ENCODE measurements around the gene ABCD1.
A peak's percentile ranks its signal among the peaks of the same experiment; 100 is the strongest.
"Not testable (repeated sequence)": the region's sequence is repeated elsewhere in the genome, so short reads cannot be mapped to it uniquely, and the experiment has no call there.

Gene ABCD1

DNA sequence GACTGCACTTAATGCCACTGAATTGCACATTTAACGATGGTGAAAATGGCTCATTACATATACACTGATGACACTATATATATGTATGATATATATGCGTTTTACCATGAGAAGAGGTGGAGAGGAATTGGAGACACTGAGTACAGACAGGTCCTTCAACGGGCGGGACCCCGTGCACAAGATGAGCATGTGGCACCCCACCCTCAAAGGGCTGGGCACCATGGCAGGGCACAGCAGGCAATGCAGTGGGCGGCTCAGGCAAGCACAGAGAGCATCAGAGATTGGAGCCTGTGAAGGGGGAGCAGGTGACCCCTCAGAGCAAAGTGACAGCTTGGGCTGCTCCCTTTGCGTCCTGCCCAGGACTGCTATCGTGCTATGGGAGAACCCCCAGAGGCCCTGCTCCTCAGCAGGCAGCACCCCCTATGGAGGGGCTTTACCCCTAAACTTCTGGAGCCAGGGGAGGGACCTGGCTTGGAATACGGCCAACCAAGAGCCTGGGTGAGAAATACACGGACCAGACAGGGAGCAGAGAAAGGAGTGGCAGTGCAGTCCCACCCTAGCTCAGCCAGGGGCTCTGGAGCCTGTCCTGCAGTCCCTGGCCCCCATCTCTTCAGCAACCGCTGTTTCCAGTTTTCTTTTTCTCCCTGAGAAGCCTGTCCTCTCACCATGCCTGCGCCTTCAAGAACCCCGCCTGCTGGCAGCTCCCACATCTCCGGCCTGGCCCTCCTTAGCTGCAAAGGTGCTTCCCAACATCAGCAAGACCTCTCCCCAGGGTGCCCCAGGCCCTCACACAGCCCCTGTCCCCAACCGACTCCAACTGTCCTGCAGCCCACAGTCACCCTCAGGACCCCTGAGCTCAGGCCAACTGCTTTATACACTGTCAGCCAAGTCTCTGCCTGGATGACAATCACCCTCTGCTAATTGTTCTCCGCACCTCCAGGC lies 26.5 kb upstream of the ABCD1 start:
- Histone ChIP-seq H3K4me3 (no peak overlapping the region), H3K27ac (no peak overlapping the region)
- no peak for TF ChIP-seq CTCF (IDR thresholded peaks at IDR 0.05)
- DNase-seq (ENCODE audit: low spot score): no peak

GRCh38 chrX:153699210-153699783 lies 25.4 kb upstream of the ABCD1 start:
- not testable (repeated sequence) for DNase-seq (ENCODE audit: low spot score); H3K4me3 ChIP-seq
- peak overlapping the region in 1 of 2 donors; percentile 69 for H3K27ac ChIP-seq

DNA sequence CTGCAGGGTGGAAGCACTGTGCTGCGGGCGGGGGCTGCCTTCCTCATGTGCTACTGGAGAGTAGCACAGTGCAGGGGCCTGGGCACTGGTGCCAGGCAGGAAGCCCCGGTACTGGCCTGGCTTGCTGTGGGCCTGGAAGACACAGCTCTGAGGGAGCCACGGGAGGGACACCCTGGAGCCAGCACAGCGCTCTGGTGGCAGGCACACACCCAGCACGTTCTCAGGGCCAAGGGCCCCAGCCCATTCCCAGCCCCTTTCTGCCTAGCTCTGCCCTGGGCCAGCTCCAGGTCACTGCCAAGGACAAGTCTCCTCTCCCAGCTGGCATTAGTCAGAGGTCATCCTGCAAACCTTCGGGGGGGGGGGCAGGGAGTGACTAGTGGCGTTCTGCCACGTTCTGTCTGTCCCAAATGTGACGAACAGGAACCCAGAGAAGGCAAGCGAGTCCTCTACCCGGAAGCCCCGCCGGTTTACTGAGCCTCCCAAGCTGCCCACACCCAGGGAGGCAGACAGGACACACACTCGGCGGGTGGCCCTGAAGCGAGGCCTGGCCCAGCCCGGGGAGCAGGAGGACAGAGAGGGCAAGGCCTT lies 24.8 kb upstream of the ABCD1 start:
- not testable (repeated sequence) for H3K4me3 ChIP-seq; DNase-seq (ENCODE audit: low spot score)
- H3K27ac ChIP-seq: peak overlapping the region in 1 of 2 donors; percentile 69

DNA sequence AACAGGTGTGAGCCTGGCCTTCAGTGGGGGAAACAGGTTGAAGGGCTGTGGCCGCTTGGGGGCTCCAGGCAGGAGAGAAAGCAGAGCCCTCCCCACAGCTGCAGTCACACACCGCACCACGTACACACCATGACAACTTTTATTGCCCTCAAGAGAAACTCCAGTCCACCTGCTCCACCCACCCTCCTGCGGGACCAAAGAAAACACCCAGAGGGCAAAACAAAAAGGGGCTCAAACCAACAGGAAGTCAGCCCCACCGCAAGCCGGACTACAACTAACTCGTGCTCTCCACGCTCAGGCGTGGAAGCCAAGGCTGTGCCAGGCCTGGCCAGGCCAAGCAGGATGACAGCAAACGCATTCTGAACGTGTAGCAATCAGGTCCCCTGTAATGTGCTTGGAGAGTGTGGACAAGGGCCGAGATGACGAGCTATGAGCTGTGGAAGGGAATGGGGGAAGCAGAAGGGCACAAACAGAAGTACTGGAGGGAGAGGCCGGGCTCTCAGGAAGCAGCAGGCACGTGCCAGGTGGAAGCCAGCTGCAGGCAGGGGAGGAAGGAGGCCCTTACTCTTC lies 24.2 kb upstream of the ABCD1 start:
- DNase-seq (ENCODE audit: low spot score): no peak
- no peak for TF ChIP-seq CTCF (IDR thresholded peaks at IDR 0.05)
- H3K4me3 ChIP-seq: no peak overlapping the region
- peak overlapping the region in 1 of 2 donors; percentile 69 for H3K27ac ChIP-seq

DNA sequence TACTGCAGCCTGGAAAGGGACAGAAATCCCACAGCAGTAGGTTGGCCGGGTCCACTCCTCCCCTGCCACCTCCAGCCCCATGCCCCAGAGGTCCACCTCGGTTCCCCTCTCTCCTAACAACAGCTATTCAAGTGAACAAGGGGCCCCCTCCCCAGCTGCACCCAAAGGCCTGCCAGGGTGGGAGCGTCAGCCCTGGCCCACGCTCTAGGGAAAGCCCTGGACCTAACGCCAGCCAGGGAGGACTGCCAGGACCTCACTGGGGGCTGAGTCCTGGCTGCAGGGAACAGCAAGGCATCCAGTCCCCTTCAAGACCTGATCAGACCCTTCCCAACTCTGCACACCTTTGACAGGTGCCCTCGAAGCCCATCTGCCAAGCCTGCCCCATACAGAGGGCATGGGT lies 23.7 kb upstream of the ABCD1 start:
- Histone ChIP-seq H3K27ac (peak overlapping the region in 1 of 2 donors; percentile 69), H3K4me3 (no peak overlapping the region)
- no peak for DNase-seq (ENCODE audit: low spot score)
- no peak for TF ChIP-seq CTCF (IDR thresholded peaks at IDR 0.05)

GRCh38 chrX:153701706-153702105 lies 22.9 kb upstream of the ABCD1 start:
- DNase-seq (ENCODE audit: low spot score): no peak
- Histone ChIP-seq H3K4me3 (no peak overlapping the region), H3K27ac (no peak overlapping the region)
- TF ChIP-seq CTCF (IDR thresholded peaks at IDR 0.05): no peak

DNA sequence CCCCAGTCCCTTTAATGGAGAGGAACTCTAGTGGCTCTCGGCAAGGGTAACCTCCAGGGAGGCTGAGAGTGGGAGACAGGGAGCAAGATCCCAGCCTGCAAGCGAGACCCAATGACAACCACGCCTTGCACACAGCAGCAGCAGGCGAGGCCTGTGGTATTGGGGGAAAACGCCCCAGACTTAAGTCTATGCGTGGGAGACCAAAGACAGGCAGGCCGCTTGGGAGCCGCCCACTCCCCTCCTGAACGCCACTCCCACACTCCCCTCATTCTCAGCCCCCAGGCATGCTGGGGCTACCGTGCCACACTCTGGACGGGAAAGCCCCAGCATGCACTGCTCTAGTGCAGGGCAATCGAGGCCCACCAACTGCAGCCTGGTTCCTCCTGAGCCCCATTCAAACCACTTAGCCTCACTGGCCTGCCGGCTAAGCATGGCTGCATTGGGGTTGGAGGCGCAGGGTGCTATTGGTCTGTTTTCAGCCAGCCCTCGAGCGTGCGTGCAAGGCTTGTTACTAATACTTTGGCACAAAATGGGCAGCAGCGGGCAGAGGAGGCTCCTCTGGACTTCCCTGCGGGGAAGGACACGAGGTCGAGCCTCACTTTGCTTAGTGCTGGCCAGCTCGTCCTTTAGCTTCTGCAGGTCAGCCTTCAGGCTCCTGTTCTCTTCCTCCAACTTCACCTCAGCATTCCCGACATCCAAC lies 22.2 kb upstream of the ABCD1 start:
- H3K27ac ChIP-seq: no peak overlapping the region
- H3K4me3 ChIP-seq: no peak overlapping the region
- no peak for DNase-seq (ENCODE audit: low spot score)
- no peak for TF ChIP-seq CTCF (IDR thresholded peaks at IDR 0.05)

Data from coronary artery (tissue), 2 donors.